ENCODE measurements around the gene H3-3A.
"Not testable (repeated sequence)": the region's sequence is repeated elsewhere in the genome, so short reads cannot be mapped to it uniquely, and the experiment has no call there.

The H3-3A gene

DNA sequence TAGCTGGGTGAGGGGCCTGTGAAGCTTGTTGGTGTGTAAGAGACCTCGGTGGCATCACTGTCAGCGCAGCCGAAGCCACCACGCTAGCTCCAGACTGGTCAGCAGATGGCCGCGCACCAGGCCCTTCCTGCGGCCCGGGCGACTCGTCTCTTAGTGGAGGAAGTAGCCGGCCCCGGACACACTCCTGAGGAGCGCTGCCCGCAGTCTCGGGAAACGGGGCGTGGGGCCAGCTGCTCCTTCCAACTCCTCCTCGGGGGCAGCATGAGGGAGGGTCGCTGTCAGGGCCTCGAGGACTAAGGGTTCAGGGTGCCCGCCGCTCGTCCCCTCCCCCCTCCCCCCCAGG is 20.4 kb downstream of the H3-3A start:
- peaks cover 23% of the 10 kb centered on the region for H3K27me3 Mint-ChIP-seq (ENCODE audit: low read depth, poor library complexity)
- no peaks in the 10 kb centered on the region for H3K36me3 Mint-ChIP-seq (ENCODE audit: low read depth)
- TF ChIP-seq, protein P1, sequence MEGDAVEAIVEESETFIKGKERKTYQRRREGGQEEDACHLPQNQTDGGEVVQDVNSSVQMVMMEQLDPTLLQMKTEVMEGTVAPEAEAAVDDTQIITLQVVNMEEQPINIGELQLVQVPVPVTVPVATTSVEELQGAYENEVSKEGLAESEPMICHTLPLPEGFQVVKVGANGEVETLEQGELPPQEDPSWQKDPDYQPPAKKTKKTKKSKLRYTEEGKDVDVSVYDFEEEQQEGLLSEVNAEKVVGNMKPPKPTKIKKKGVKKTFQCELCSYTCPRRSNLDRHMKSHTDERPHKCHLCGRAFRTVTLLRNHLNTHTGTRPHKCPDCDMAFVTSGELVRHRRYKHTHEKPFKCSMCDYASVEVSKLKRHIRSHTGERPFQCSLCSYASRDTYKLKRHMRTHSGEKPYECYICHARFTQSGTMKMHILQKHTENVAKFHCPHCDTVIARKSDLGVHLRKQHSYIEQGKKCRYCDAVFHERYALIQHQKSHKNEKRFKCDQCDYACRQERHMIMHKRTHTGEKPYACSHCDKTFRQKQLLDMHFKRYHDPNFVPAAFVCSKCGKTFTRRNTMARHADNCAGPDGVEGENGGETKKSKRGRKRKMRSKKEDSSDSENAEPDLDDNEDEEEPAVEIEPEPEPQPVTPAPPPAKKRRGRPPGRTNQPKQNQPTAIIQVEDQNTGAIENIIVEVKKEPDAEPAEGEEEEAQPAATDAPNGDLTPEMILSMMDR (IDR thresholded peaks at IDR 0.05), result no peak
- peak overlapping the region; percentile 88 for H3K4me3 Mint-ChIP-seq
- no peak overlapping the region for H3K27ac Mint-ChIP-seq
- H3K4me1 Mint-ChIP-seq, result peaks cover 6% of the 10 kb centered on the region
- H3K9me3 Mint-ChIP-seq, result no peaks in the 10 kb centered on the region
- DNase-seq, result peak; percentile 69

GRCh38 chr1:226083302-226084101 is 21.0 kb downstream of the H3-3A start:
- Mint-ChIP-seq H3K27me3 (ENCODE audit: low read depth, poor library complexity) (peaks cover 23% of the 10 kb centered on the region), H3K9me3 (no peaks in the 10 kb centered on the region), H3K36me3 (ENCODE audit: low read depth) (no peaks in the 10 kb centered on the region), H3K4me3 (peak overlapping the region; percentile 88), H3K4me1 (peaks cover 6% of the 10 kb centered on the region), H3K27ac (no peak overlapping the region)
- DNase-seq, result peak; percentile 98
- TF ChIP-seq, protein P1 (IDR thresholded peaks at IDR 0.05), result no peak

- Mint-ChIP-seq H3K9me3 (no peaks in the 10 kb centered on the region), H3K27me3 (ENCODE audit: low read depth, poor library complexity) (peaks cover 20% of the 10 kb centered on the region), H3K27ac (no peak overlapping the region), H3K36me3 (ENCODE audit: low read depth) (peaks cover 4% of the 10 kb centered on the region), H3K4me1 (peaks cover 6% of the 10 kb centered on the region), H3K4me3 (no peak overlapping the region)
- no peak for DNase-seq
- TF ChIP-seq, protein P1 (IDR thresholded peaks at IDR 0.05), result no peak
Observed at GRCh38 chr1:226085675-226086285, 23.3 kb downstream of the H3-3A start.

- TF ChIP-seq, protein P1 (IDR thresholded peaks at IDR 0.05), result no peak
- DNase-seq, result no peak
- Mint-ChIP-seq H3K9me3 (no peaks in the 10 kb centered on the region), H3K4me1 (peaks cover 6% of the 10 kb centered on the region), H3K27ac (no peak overlapping the region), H3K4me3 (no peak overlapping the region), H3K36me3 (ENCODE audit: low read depth) (peaks cover 11% of the 10 kb centered on the region), H3K27me3 (ENCODE audit: low read depth, poor library complexity) (peaks cover 10% of the 10 kb centered on the region)
Observed at GRCh38 chr1:226086776-226087175, 24.3 kb downstream of the H3-3A start.

- H3K9me3 Mint-ChIP-seq, result no peaks in the 10 kb centered on the region
- no peak for DNase-seq
- H3K4me3 Mint-ChIP-seq, result no peak overlapping the region
- TF ChIP-seq, protein P1 (IDR thresholded peaks at IDR 0.05), result no peak
- H3K27ac Mint-ChIP-seq, result no peak overlapping the region
- peaks cover 12% of the 10 kb centered on the region for H3K4me1 Mint-ChIP-seq
- H3K27me3 Mint-ChIP-seq (ENCODE audit: low read depth, poor library complexity), result no peaks in the 10 kb centered on the region
- H3K36me3 Mint-ChIP-seq (ENCODE audit: low read depth), result peaks cover 11% of the 10 kb centered on the region
Observed at GRCh38 chr1:226091461-226091860, 28.9 kb downstream of the H3-3A start.

- not testable (repeated sequence) for H3K27ac Mint-ChIP-seq; DNase-seq; H3K4me3 Mint-ChIP-seq; H3K9me3 Mint-ChIP-seq; H3K27me3 Mint-ChIP-seq (ENCODE audit: low read depth, poor library complexity)
- Mint-ChIP-seq H3K4me1 (peaks cover 12% of the 10 kb centered on the region), H3K36me3 (ENCODE audit: low read depth) (peaks cover 11% of the 10 kb centered on the region)
Observed at GRCh38 chr1:226092048-226092820, 29.7 kb downstream of the H3-3A start.
